Smooth muscle cell (in vitro differentiated cells): ENCODE data around the gene KCNAB2. TPM values are rescaled to one million over a fixed set of nuclear protein-coding genes. Genes with fewer than 3 reads are reported as not detected.

ENCODE experiments used
- DNase-seq: peaks from one replicate; lab custom pipeline; 2025; ENCODE audit not compliant: unreplicated experiment; lab: John Stamatoyannopoulos, UW
- H2AFZ ChIP-seq: fragments of 200-600 bp; sonication (generic); 2 replicates; pipeline ENCODE4 v1.6.0; 2016; ENCODE audit warnings: antibody characterized with exemption, low read depth, mild to moderate bottlenecking
- H3F3A ChIP-seq: fragments of 200-600 bp; sonication (generic); 2 replicates; pipeline ENCODE4 v1.6.0; 2017; ENCODE audit warnings: antibody characterized with exemption, low read depth
- H3K27ac ChIP-seq: fragments of 200-600 bp; sonication (generic); 2 replicates; pipeline ENCODE4 v1.5.1; 2016; ENCODE audit warnings: low read depth, mild to moderate bottlenecking
- H3K27me3 ChIP-seq: fragments of 200-600 bp; sonication (generic); 2 replicates; pipeline ENCODE4 v1.6.1; 2016; ENCODE audit warnings: low read depth, mild to moderate bottlenecking
- H3K36me3 ChIP-seq: fragments of 200-600 bp; sonication (generic); 2 replicates; pipeline ENCODE4 v1.5.1; 2016; ENCODE audit warnings: low read depth
- H3K4me1 ChIP-seq: fragments of 200-600 bp; sonication (generic); 2 replicates; pipeline ENCODE4 v1.5.1; 2016; ENCODE audit warnings: low read depth
- H3K4me2 ChIP-seq: fragments of 200-600 bp; sonication (generic); 2 replicates; pipeline ENCODE4 v1.6.0; 2016; ENCODE audit warnings: mild to moderate bottlenecking
- H3K4me3 ChIP-seq: fragments of 200-600 bp; sonication (generic); 2 replicates; pipeline ENCODE4 v1.5.1; 2016; ENCODE audit warnings: mild to moderate bottlenecking
- H3K79me2 ChIP-seq: fragments of 200-600 bp; sonication (generic); 2 replicates; pipeline ENCODE4 v1.6.0; 2016; ENCODE audit warnings: low read depth, mild to moderate bottlenecking
- H3K9ac ChIP-seq: fragments of 200-600 bp; sonication (generic); 2 replicates; pipeline ENCODE4 v1.6.0; 2016; ENCODE audit warnings: low read depth
- H3K9me3 ChIP-seq: fragments of 200-600 bp; sonication (generic); replicated peaks from 2 replicates; pipeline ENCODE4 v1.5.1; 2016; ENCODE audit warnings: low read depth
- H4K20me1 ChIP-seq: fragments of 200-600 bp; sonication (generic); 2 replicates; pipeline ENCODE4 v1.6.0; 2016; ENCODE audit warnings: low read depth
- CTCF ChIP-seq: fragments of 200-600 bp; sonication (generic); IDR thresholded peaks from 2 replicates; pipeline ENCODE4 v1.5.1; 2017; ENCODE audit warnings: borderline replicate concordance, mild to moderate bottlenecking, antibody characterized with exemption; ENCODE audit not compliant: insufficient read depth, poor library complexity, severe bottlenecking
- WGBS: methylation state at CpG from one replicate; pipeline ENCODE4 v1.1.7; 2016; ENCODE audit warnings: low lambda C conversion rate; 5-methylcytosine and 5-hydroxymethylcytosine counted together
- polyA plus RNA-seq: library from polyadenylated mRNA; unstranded; fragments of >200 nt; fragmentation: Nextera tagmentation; extraction: Ambion mirVana; gene quantifications from 2 replicates; pipeline ENCODE4 v1.2.1, GENCODE V29; 2016
- total RNA-seq: library from RNA; depleted of rRNA; stranded (reverse); fragments of >200 nt; gene quantifications from 2 replicates; pipeline ENCODE4 v1.2.3, GENCODE V29; 2014

KCNAB2 gene
- total and polyA plus RNA-seq, 2 experiments from 2014 or later, result 3.6 to 3.9 TPM

- H3K27me3 ChIP-seq, result peaks cover 4% of the 10 kb centered on the region
- no peak overlapping the region for H2AFZ ChIP-seq
- no peaks in the 10 kb centered on the region for H3K79me2 ChIP-seq
- H4K20me1 ChIP-seq, result no peaks in the 10 kb centered on the region
- no peaks in the 10 kb centered on the region for H3K4me1 ChIP-seq
- H3K4me2 ChIP-seq, result no peak overlapping the region
- H3K36me3 ChIP-seq, result no peaks in the 10 kb centered on the region
- no peaks in the 10 kb centered on the region for H3F3A ChIP-seq
- WGBS, result 97% methylated on average over 4 of the region's 4 CpGs
- no peak overlapping the region for H3K27ac ChIP-seq
- DNase-seq, result no peak
- H3K9me3 ChIP-seq, result no peaks in the 10 kb centered on the region
- H3K9ac ChIP-seq, result no peak overlapping the region
- H3K4me3 ChIP-seq, result no peak overlapping the region
- no peak for TF ChIP-seq CTCF
Observed at GRCh38 chr1:6022193-6022592, 23.5 kb upstream of the KCNAB2 start.

GRCh38 chr1:6023346-6023745, 22.3 kb upstream of the KCNAB2 start:
- Histone ChIP-seq H2AFZ (no peak overlapping the region), H3K4me2 (no peak overlapping the region), H3K4me1 (no peaks in the 10 kb centered on the region), H3K9me3 (no peaks in the 10 kb centered on the region), H3F3A (no peaks in the 10 kb centered on the region), H3K4me3 (no peak overlapping the region), H3K79me2 (no peaks in the 10 kb centered on the region), H3K36me3 (no peaks in the 10 kb centered on the region), H3K27ac (no peak overlapping the region), H3K27me3 (peaks cover 4% of the 10 kb centered on the region), H3K9ac (no peak overlapping the region), H4K20me1 (no peaks in the 10 kb centered on the region)
- 79% methylated on average over 5 of the region's 5 CpGs for WGBS
- no peak for DNase-seq
- no peak for TF ChIP-seq CTCF

- Histone ChIP-seq H3K36me3 (no peaks in the 10 kb centered on the region), H4K20me1 (no peaks in the 10 kb centered on the region), H3F3A (no peaks in the 10 kb centered on the region), H3K4me1 (no peaks in the 10 kb centered on the region), H2AFZ (no peak overlapping the region), H3K79me2 (no peaks in the 10 kb centered on the region), H3K9ac (no peak overlapping the region), H3K27me3 (peaks cover 4% of the 10 kb centered on the region), H3K4me3 (no peak overlapping the region), H3K9me3 (no peaks in the 10 kb centered on the region), H3K27ac (no peak overlapping the region), H3K4me2 (no peak overlapping the region)
- WGBS, result 93% methylated on average over 6 of the region's 6 CpGs
- no peak for TF ChIP-seq CTCF
- no peak for DNase-seq
Observed at GRCh38 chr1:6024376-6024775, 21.3 kb upstream of the KCNAB2 start.

- Histone ChIP-seq H3K27me3 (peaks cover 4% of the 10 kb centered on the region), H3K4me1 (no peaks in the 10 kb centered on the region), H3K4me2 (no peak overlapping the region), H3K27ac (no peak overlapping the region), H4K20me1 (no peaks in the 10 kb centered on the region), H3K4me3 (no peak overlapping the region), H3F3A (no peaks in the 10 kb centered on the region), H3K36me3 (no peaks in the 10 kb centered on the region), H3K79me2 (no peaks in the 10 kb centered on the region), H3K9me3 (no peaks in the 10 kb centered on the region), H2AFZ (no peak overlapping the region), H3K9ac (no peak overlapping the region)
- TF ChIP-seq CTCF, result no peak
- 70% methylated on average over 29 of the region's 29 CpGs for WGBS
- no peak for DNase-seq
Observed at GRCh38 chr1:6025269-6026094, 20.2 kb upstream of the KCNAB2 start.
